ENCODE data around the gene SENP3. TPM values are rescaled to one million over a fixed set of nuclear protein-coding genes. Genes with fewer than 3 reads are reported as not detected.

The SENP3 gene
- total RNA-seq, 2 donors from 2014 or later: 47.0 to 80.7 TPM

GRCh38 chr17:7551396-7551795, 10.3 kb upstream of the SENP3 start:
- DNase-seq (ENCODE audit: low spot score) (no peak), ATAC-seq (ENCODE audit: insufficient number of reproducible peaks, low FRiP score, low read depth) (no peak)
- peaks cover 10 to 20% of the 10 kb centered on the region in 2 donors for H3K4me1 ChIP-seq (ENCODE audit: control insufficient read depth in 1 of 2, low read depth in 2 of 2)
- H3K4me3 ChIP-seq: no peak overlapping the region
- peaks cover 3% of the 10 kb centered on the region for H3K36me3 ChIP-seq
- H3K9me3 ChIP-seq: no peaks in the 10 kb centered on the region
- TF ChIP-seq CTCF (IDR thresholded peaks at IDR 0.05): no peak
- H3K27ac ChIP-seq: peak overlapping the region in 1 of 2 donors; percentile 17
- no peaks in the 10 kb centered on the region for H3K27me3 ChIP-seq (replicated peaks; ENCODE audit: insufficient read depth)

- Histone ChIP-seq H3K4me3 (no peak overlapping the region), H3K27me3 (replicated peaks; ENCODE audit: insufficient read depth) (no peaks in the 10 kb centered on the region), H3K9me3 (no peaks in the 10 kb centered on the region), H3K4me1 (ENCODE audit: control insufficient read depth in 1 of 2, low read depth in 2 of 2) (peaks cover 14 to 26% of the 10 kb centered on the region in 2 donors), H3K27ac (peak overlapping the region in 1 of 2 donors; percentile 17), H3K36me3 (peaks cover 3% of the 10 kb centered on the region)
- ATAC-seq (ENCODE audit: insufficient number of reproducible peaks, low FRiP score, low read depth) (no peak), DNase-seq (ENCODE audit: low spot score) (no peak)
- TF ChIP-seq CTCF (IDR thresholded peaks at IDR 0.05): no peak
Observed at GRCh38 chr17:7552621-7553051, 9.1 kb upstream of the SENP3 start.

GRCh38 chr17:7553356-7553755, 8.4 kb upstream of the SENP3 start:
- ATAC-seq (ENCODE audit: insufficient number of reproducible peaks, low FRiP score, low read depth): no peak
- peak overlapping the region in 1 of 2 donors; percentile 42 for H3K27ac ChIP-seq
- TF ChIP-seq CTCF (IDR thresholded peaks at IDR 0.05): no peak

GRCh38 chr17:7555320-7555948, 6.3 kb upstream of the SENP3 start:
- no peak for TF ChIP-seq CTCF (IDR thresholded peaks at IDR 0.05)
- Histone ChIP-seq H3K27me3 (replicated peaks; ENCODE audit: insufficient read depth) (no peaks in the 10 kb centered on the region), H3K4me3 (no peak overlapping the region), H3K4me1 (ENCODE audit: control insufficient read depth in 1 of 2, low read depth in 2 of 2) (peaks cover 24 to 36% of the 10 kb centered on the region in 2 donors), H3K9me3 (no peaks in the 10 kb centered on the region), H3K36me3 (peaks cover 3% of the 10 kb centered on the region), H3K27ac (no peak overlapping the region)
- no peak for DNase-seq (ENCODE audit: low spot score)
- ATAC-seq (ENCODE audit: insufficient number of reproducible peaks, low FRiP score, low read depth): no peak

More at GRCh38 chr17:7553356-7553755, 8.4 kb upstream of the SENP3 start:
- DNase-seq (ENCODE audit: low spot score): no peak
- Histone ChIP-seq H3K4me1 (ENCODE audit: control insufficient read depth in 1 of 2, low read depth in 2 of 2) (peaks cover 16 to 30% of the 10 kb centered on the region in 2 donors), H3K4me3 (no peak overlapping the region), H3K27me3 (replicated peaks; ENCODE audit: insufficient read depth) (no peaks in the 10 kb centered on the region), H3K9me3 (no peaks in the 10 kb centered on the region), H3K36me3 (peaks cover 3% of the 10 kb centered on the region)

- no peak for ATAC-seq (ENCODE audit: insufficient number of reproducible peaks, low FRiP score, low read depth)
- Histone ChIP-seq H3K27ac (no peak overlapping the region), H3K36me3 (no peaks in the 10 kb centered on the region)
Observed at GRCh38 chr17:7556627-7557026, 5.1 kb upstream of the SENP3 start.

More at GRCh38 chr17:7556627-7557026, 5.1 kb upstream of the SENP3 start:
- Histone ChIP-seq H3K27me3 (replicated peaks; ENCODE audit: insufficient read depth) (no peaks in the 10 kb centered on the region), H3K9me3 (no peaks in the 10 kb centered on the region), H3K4me1 (ENCODE audit: control insufficient read depth in 1 of 2, low read depth in 2 of 2) (peaks cover 28 to 39% of the 10 kb centered on the region in 2 donors), H3K4me3 (no peak overlapping the region)
- TF ChIP-seq CTCF (IDR thresholded peaks at IDR 0.05): no peak
- DNase-seq (ENCODE audit: low spot score): no peak
